HEK293 (cell line): ENCODE data around the gene SLC25A13.
A peak's percentile ranks its signal among the peaks of the same experiment; 100 is the strongest.

Experiments used
- CTCF ChIA-PET: fragments of 350-600 bp; formaldehyde crosslinking; extraction: SDS; loops from one replicate; lab custom pipeline; 2021; ENCODE audit warnings: antibody characterized with exemption; lab: Yijun Ruan, JAX
- POLR2A ChIA-PET: fragments of 300-600 bp; formaldehyde crosslinking; extraction: SDS; loops from one replicate; lab custom pipeline; 2020; ENCODE audit warnings: antibody characterized with exemption, inconsistent platforms; lab: Yijun Ruan, JAX
- H3K27ac ChIP-seq: fragments of 200-500 bp; sonication (Bioruptor generic); 2 replicates; pipeline ENCODE4 v1.5.1; 2014; ENCODE audit warnings: low read depth, low read length, control low read depth, inconsistent platforms; ENCODE audit errors: extremely low read depth
- H3K36me3 ChIP-seq, 2 experiments: fragments of 200-500 bp in 1 of 2; sonication (Bioruptor generic) in 1 of 2; 1 replicate in 1 of 2; 2 replicates in 1 of 2; pipeline ENCODE4 v1.5.1; 2014 to 2017; ENCODE audit warnings: inconsistent platforms in 2 of 2, low read length in 2 of 2; ENCODE audit not compliant: control insufficient read depth in 2 of 2, insufficient read depth in 1 of 2
- H3K4me1 ChIP-seq: fragments of 200-500 bp; sonication (Bioruptor generic); 2 replicates; pipeline ENCODE4 v1.5.1; 2014; ENCODE audit warnings: mild to moderate bottlenecking, low read length, inconsistent platforms; ENCODE audit not compliant: control insufficient read depth, insufficient read depth
- H3K4me3 ChIP-seq: 2 replicates; pipeline ENCODE4 v1.5.1; 2011; ENCODE audit warnings: low read depth, mild to moderate bottlenecking, control low read depth, low read length, moderate library complexity
- H3K9me3 ChIP-seq: fragments of 200-500 bp; sonication (Bioruptor generic); 2 replicates; pipeline ENCODE4 v1.5.1; 2014; ENCODE audit warnings: low read depth, low read length, inconsistent platforms; ENCODE audit not compliant: control insufficient read depth, insufficient read depth
- FEZF1 ChIP-seq: fragments of 450-650 bp; formaldehyde crosslinking; IDR thresholded peaks from 2 replicates; pipeline ENCODE4 v1.5.1; 2016; ENCODE audit warnings: missing biosample characterization, missing genetic modification characterization
- OSR2 ChIP-seq: fragments of 450-650 bp; formaldehyde crosslinking; IDR thresholded peaks from 2 replicates; pipeline ENCODE4 v1.5.1; 2016; ENCODE audit warnings: missing biosample characterization, missing genetic modification characterization
- PATZ1 ChIP-seq: fragments of 450-650 bp; formaldehyde crosslinking; IDR thresholded peaks from 2 replicates; pipeline ENCODE4 v1.5.1; 2016; ENCODE audit warnings: missing biosample characterization, missing genetic modification characterization
- PRDM4 ChIP-seq: fragments of 450-650 bp; formaldehyde crosslinking; IDR thresholded peaks from 2 replicates; pipeline ENCODE4 v1.5.1; 2017; ENCODE audit warnings: missing biosample characterization, missing genetic modification characterization
- SCRT2 ChIP-seq: fragments of 450-650 bp; formaldehyde crosslinking; IDR thresholded peaks from 2 replicates; pipeline ENCODE4 v1.5.1; 2016; ENCODE audit warnings: missing biosample characterization, missing genetic modification characterization
- ZBTB10 ChIP-seq: fragments of 450-650 bp; formaldehyde crosslinking; IDR thresholded peaks from 2 replicates; pipeline ENCODE4 v1.5.1; 2016; ENCODE audit warnings: missing biosample characterization, missing genetic modification characterization
- ZBTB17 ChIP-seq: fragments of 450-650 bp; formaldehyde crosslinking; IDR thresholded peaks from 2 replicates; pipeline ENCODE4 v1.5.1; 2016; ENCODE audit warnings: missing biosample characterization, missing genetic modification characterization
- ZNF157 ChIP-seq: fragments of 450-650 bp; formaldehyde crosslinking; IDR thresholded peaks from 2 replicates; pipeline ENCODE4 v1.5.1; 2016; ENCODE audit warnings: missing biosample characterization, missing genetic modification characterization
- ZNF266 ChIP-seq: fragments of 450-650 bp; formaldehyde crosslinking; IDR thresholded peaks from 2 replicates; pipeline ENCODE4 v1.5.1; 2016; ENCODE audit warnings: missing biosample characterization, missing genetic modification characterization, low read depth
- ZNF335 ChIP-seq: fragments of 450-650 bp; formaldehyde crosslinking; conservative IDR thresholded peaks from 2 replicates; pipeline ENCODE4 v1.5.1; 2016; ENCODE audit warnings: missing biosample characterization, missing genetic modification characterization
- ZNF341 ChIP-seq: fragments of 450-650 bp; formaldehyde crosslinking; IDR thresholded peaks from 2 replicates; pipeline ENCODE4; 2016; ENCODE audit warnings: low read depth, missing biosample characterization, missing genetic modification characterization
- ZNF423 ChIP-seq: fragments of 450-650 bp; formaldehyde crosslinking; IDR thresholded peaks from 2 replicates; pipeline ENCODE4 v1.5.1; 2016; ENCODE audit warnings: missing biosample characterization, missing genetic modification characterization
- ZNF48 ChIP-seq: fragments of 450-650 bp; formaldehyde crosslinking; IDR thresholded peaks from 2 replicates; pipeline ENCODE4 v1.5.1; 2016; ENCODE audit warnings: missing biosample characterization, missing genetic modification characterization
- ZNF518A ChIP-seq: fragments of 450-650 bp; formaldehyde crosslinking; conservative IDR thresholded peaks from 2 replicates; pipeline ENCODE4 v1.5.1; 2016; ENCODE audit warnings: low read depth, missing biosample characterization, missing genetic modification characterization
- ZNF561 ChIP-seq: fragments of 450-650 bp; IDR thresholded peaks from 2 replicates; pipeline ENCODE4 v1.5.1; 2018; ENCODE audit warnings: missing biosample characterization, missing genetic modification characterization, borderline replicate concordance
- ZNF580 ChIP-seq: fragments of 450-650 bp; formaldehyde crosslinking; IDR thresholded peaks from 2 replicates; pipeline ENCODE4 v1.5.1; 2016; ENCODE audit warnings: missing biosample characterization, missing genetic modification characterization
- ZNF600 ChIP-seq: fragments of 450-650 bp; formaldehyde crosslinking; IDR thresholded peaks from 2 replicates; pipeline ENCODE4 v1.5.1; 2016; ENCODE audit warnings: missing biosample characterization, missing genetic modification characterization
- ZNF654 ChIP-seq: fragments of 450-650 bp; formaldehyde crosslinking; IDR thresholded peaks from 2 replicates; pipeline ENCODE4 v1.5.1; 2016; ENCODE audit warnings: low read depth, missing biosample characterization, missing genetic modification characterization
- ZNF792 ChIP-seq: fragments of 450-650 bp; formaldehyde crosslinking; IDR thresholded peaks from 2 replicates; pipeline ENCODE4 v1.5.1; 2016; ENCODE audit warnings: missing biosample characterization, missing genetic modification characterization
- ZSCAN5A ChIP-seq: fragments of 450-650 bp; formaldehyde crosslinking; IDR thresholded peaks from 2 replicates; pipeline ENCODE4 v1.5.1; 2016; ENCODE audit warnings: missing biosample characterization, missing genetic modification characterization

The SLC25A13 gene

GRCh38 chr7:96200740-96201139, 121.2 kb downstream of the SLC25A13 start (continued):
- TF ChIP-seq PRDM4 (tag by site-specific recombination) (no peak), OSR2 (tag by site-specific recombination) (no peak), ZNF561 (no peak)
- TF ChIP-seq, all 188 proteins: peak for 0

GRCh38 chr7:96199421-96199820, 122.5 kb downstream of the SLC25A13 start:
- ChIA-PET POLR2A (no interaction called here), CTCF (no interaction called here)
- TF ChIP-seq ZNF580 (tag by site-specific recombination) (no peak), ZNF341 (tag by site-specific recombination) (no peak), SCRT2 (peak; percentile 72), ZNF654 (tag by site-specific recombination) (no peak), FEZF1 (tag by site-specific recombination) (no peak)
- no peaks in the 10 kb centered on the region for H3K4me1 ChIP-seq
- H3K36me3 ChIP-seq: no peaks in the 10 kb centered on the region
- H3K4me3 ChIP-seq: no peak overlapping the region
- H3K27ac ChIP-seq: no peak overlapping the region
- no peaks in the 10 kb centered on the region for H3K9me3 ChIP-seq

GRCh38 chr7:96198047-96198636, 123.8 kb downstream of the SLC25A13 start:
- CTCF ChIA-PET: interaction anchor here (0.5 kb wide), 1 partner anchor 9 kb away, joined by 3 read pairs; no protein-coding TSS in a partner anchor
- Histone ChIP-seq H3K9me3 (no peaks in the 10 kb centered on the region), H3K4me3 (no peak overlapping the region), H3K36me3 (no peaks in the 10 kb centered on the region), H3K27ac (no peak overlapping the region), H3K4me1 (no peaks in the 10 kb centered on the region)
- POLR2A ChIA-PET: no interaction called here
- TF ChIP-seq ZNF266 (tag by site-specific recombination): no peak
- TF ChIP-seq ZNF48 (tag by site-specific recombination): no peak
- TF ChIP-seq ZNF335: no peak
- TF ChIP-seq ZBTB17 (tag by site-specific recombination): no peak
- no peak for TF ChIP-seq ZNF792
- no peak for TF ChIP-seq ZSCAN5A (tag by site-specific recombination)
- no peak for TF ChIP-seq PATZ1 (tag by site-specific recombination)
- no peak for TF ChIP-seq ZNF157 (tag by site-specific recombination)
- no peak for TF ChIP-seq ZNF600 (tag by site-specific recombination)
- TF ChIP-seq ZBTB10: no peak
- no peak for TF ChIP-seq ZNF423
- TF ChIP-seq ZNF518A (tag by site-specific recombination): no peak
